GM12875 (cell line): ENCODE data around the gene CNN2.

Source experiments
- H3K4me3 ChIP-seq: one replicate; pipeline ENCODE4 v1.5.1; 2011; ENCODE audit warnings: low read depth, low read length, control low read depth
- CTCF ChIP-seq: IDR thresholded peaks from 2 replicates; pipeline ENCODE4 v1.5.1; 2011; ENCODE audit warnings: low read depth, mild to moderate bottlenecking, control low read depth, inconsistent platforms, low read length, moderate library complexity, borderline replicate concordance; ENCODE audit not compliant: insufficient read depth

The CNN2 gene

GRCh38 chr19:1026783-1027649 lies 608 bp downstream of the CNN2 start:
- H3K4me3 ChIP-seq: peak overlapping the region; percentile 95
- no peak for TF ChIP-seq CTCF

GRCh38 chr19:1027650-1028061 lies 1.2 kb downstream of the CNN2 start:
- no peak for TF ChIP-seq CTCF

GRCh38 chr19:1028062-1028926 lies 1.9 kb downstream of the CNN2 start:
- peak overlapping the region; percentile 95 for H3K4me3 ChIP-seq
- no peak for TF ChIP-seq CTCF

More at GRCh38 chr19:1027650-1028061, 1.2 kb downstream of the CNN2 start:
- H3K4me3 ChIP-seq: peak overlapping the region; percentile 95

GRCh38 chr19:1032264-1032867 lies 6.0 kb downstream of the CNN2 start:
- no peak overlapping the region for H3K4me3 ChIP-seq
- TF ChIP-seq CTCF: no peak

- no peak for TF ChIP-seq CTCF
Measured at GRCh38 chr19:1035998-1036621, 9.7 kb downstream of the CNN2 start.

GRCh38 chr19:1037621-1038064 lies 11.2 kb downstream of the CNN2 start:
- TF ChIP-seq CTCF: no peak
- H3K4me3 ChIP-seq: peak overlapping the region; percentile 10

More at GRCh38 chr19:1035998-1036621, 9.7 kb downstream of the CNN2 start:
- H3K4me3 ChIP-seq: no peak overlapping the region
